GM19240 (cell line): Measurements from ENCODE around the gene MROH7.

Experiments
- DNase-seq: peaks from one replicate; pipeline ENCODE4 v3.0.0; 2011; ENCODE audit warnings: low spot score; ENCODE audit not compliant: insufficient read length

The MROH7 gene

DNA sequence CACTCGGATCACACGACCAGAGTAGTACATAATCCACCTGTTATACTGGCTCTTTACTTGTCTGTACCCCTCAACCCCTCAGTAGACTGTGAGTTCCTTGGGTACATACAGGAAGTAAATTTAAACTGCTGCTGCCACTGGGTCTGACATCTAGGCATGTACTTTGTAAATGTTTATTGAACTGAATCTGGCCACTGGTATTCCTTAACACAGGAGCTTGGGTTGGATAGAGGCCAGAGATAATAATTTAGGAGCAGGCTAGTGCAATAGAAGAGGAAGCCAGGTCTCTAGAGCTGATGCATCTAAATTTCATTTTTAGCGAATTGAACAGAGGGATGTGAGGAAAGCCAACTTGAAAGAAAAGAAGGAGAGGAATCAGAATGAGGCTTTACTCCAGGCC is 86.4 kb downstream of the MROH7 start:
- no peak for DNase-seq

DNA sequence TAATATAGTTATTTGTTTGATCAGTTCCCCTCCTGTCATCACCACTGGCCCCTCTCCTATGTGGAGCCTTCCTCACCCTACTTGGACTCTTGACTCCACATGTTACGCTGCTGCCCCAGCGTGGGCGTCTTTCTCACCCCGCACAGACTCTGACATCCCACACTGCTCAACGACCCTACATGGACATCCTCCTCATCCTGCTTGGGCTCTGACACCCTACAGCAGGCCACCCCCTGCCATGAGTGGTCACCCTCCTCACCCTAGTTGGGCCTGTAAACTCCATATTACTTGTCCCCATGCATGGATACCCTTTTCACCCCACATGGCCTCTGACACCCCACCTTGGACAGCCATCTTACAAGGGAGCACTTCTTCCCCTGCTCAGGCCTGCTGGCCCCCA is 95.1 kb downstream of the MROH7 start:
- no peak for DNase-seq

DNA sequence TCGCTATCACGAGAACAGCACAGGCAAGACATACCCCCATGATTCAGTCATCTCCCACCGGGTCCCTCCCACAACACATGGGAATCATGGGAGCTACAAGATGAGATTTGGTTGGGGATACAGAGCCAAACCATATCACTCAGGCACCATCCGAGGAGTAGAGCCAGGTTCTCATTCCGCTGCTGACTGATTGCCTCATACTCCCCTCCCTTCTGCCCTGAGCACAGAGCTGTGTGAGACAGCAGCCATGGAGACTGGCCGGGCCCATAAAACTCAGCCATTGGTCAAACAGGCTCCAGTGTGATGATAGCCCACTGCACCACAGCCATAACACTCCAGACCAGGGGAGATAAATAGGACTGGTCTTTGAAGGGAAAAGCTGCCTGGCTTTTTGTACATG is 96.7 kb downstream of the MROH7 start:
- no peak for DNase-seq

DNA sequence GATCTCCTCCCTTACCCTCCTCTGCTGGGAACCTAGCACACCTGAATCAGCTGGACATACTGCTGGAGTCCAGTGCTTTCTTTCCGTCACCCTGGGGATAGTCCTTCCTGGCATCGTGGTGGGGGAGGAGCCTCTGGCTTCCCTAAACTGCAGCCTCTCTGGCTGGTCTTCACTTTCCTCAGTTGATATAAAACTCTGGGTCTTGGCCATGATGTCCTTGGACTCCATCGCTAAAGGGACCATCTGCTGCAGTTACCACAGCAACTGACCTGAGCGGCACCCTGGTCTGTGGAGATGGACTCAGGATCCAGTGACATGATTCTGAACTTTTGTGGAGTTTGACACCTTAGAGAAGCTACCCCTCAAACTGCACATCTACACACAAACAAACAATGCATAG is 99.9 kb downstream of the MROH7 start:
- no peak for DNase-seq

DNA sequence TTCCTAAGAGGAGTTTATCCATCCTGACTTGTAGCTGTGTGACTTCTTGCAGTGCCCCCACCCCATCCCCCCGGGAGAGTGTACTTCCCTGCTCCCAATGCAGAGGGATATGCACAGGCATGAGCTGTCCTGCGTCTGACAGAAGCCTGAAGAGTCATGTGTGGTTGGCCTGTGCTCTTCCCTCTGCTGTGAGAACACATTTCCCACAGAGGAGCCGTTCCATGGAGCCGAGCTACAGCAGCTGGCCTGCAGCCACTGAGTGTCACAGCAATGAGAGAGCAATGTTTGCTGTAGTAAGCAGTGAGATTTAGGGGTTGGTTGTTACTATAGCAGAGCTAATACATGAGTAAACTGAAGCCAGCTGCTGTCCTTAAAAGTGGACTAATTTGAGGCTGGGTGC is 100.7 kb downstream of the MROH7 start:
- DNase-seq: no peak

DNA sequence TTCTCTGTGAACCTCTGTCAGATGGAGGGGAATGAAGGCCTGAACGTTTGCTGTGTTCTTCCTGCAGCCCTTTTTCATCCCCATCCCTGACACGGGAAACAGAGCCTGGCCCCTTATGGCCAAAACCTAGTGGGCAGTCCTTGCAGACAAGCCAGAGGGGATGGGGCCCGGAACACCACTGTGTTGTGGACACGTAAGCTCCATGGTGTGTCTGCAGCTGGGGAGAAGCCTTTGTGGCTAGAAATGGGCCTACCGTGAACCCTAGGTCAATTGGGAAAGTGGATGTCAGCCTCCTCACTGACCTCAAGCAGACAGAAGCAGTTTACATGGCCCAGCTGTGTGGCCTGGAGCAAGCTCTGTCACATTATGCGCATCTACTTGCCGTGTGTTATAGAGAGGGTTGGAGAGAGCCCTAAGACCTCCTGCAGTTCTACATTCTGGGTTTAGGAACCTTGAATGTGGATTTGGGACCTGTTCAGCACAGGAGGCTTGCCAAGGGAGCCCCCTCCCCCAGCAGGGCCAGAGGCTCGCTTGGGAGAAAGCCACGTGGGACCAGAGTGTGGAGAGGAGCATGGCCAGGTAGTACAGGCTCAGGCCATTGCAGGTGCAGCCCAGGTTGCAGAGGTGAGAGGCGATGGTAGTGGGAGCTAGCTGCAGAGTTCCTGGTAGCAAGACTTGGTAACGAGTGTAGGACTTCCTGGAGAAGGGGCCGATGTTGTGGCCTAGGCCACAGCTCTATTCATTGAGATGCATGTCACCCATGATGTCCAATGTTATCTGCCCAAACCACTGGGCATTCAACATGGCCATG is 102.0 kb downstream of the MROH7 start:
- DNase-seq: no peak

DNA sequence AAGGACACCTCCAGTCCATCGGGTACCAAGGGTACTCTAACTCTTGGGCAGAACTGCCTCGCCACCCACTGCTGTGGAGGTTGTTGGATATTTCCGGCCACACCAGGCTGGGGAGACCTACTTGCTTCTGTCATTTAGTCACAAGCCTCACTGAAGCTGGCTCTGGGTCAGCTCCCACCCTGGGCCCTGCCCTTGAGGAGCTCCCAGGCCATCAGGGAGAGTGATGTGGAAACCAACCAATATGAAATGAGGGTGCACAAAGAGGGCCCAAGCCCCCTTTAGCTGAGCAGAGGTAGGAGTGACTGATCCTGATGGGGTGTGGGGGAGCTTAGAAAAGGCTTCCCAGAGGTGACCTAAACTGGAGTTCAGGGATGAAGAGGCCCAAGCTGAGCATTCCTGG is 103.1 kb downstream of the MROH7 start:
- DNase-seq: no peak

DNA sequence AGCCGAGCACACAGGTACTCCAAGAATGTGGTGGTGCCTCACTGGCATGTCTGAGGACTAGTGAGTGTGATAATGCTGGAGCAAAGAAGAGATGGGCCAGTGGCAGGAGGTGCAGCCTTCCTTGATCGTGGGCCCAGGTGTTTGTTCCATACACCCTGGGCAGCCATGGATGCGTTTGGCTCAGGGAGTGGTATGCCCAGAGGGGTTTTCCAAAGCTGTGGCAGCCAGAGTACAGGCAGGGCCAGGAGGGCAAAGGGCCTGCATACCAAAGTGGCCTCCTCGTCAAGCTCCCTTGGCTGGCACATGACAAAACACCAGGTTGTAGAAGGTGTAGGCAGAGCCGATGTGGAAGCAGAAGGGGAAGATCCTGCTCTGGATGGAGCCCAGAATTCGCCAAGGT is 103.7 kb downstream of the MROH7 start:
- DNase-seq: no peak

DNA sequence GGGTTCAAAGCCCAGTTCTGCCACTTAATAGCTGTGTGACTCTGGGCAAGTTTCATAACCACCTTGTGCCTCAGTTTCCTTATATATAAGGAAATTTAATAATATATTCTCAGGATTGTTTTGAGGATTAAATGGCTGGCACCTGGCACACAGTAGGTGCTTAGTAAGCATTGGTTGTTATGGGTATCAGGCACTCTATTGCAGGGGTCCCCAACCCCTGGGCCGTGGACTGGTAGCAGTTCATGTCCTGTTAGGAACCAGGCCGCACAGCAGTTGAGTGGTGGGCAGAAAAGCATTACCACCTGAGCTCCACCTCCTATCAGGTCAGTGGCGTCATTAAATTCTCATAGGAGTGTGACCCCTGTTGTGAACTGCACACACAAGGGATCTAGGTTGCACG is 104.3 kb downstream of the MROH7 start:
- no peak for DNase-seq

DNA sequence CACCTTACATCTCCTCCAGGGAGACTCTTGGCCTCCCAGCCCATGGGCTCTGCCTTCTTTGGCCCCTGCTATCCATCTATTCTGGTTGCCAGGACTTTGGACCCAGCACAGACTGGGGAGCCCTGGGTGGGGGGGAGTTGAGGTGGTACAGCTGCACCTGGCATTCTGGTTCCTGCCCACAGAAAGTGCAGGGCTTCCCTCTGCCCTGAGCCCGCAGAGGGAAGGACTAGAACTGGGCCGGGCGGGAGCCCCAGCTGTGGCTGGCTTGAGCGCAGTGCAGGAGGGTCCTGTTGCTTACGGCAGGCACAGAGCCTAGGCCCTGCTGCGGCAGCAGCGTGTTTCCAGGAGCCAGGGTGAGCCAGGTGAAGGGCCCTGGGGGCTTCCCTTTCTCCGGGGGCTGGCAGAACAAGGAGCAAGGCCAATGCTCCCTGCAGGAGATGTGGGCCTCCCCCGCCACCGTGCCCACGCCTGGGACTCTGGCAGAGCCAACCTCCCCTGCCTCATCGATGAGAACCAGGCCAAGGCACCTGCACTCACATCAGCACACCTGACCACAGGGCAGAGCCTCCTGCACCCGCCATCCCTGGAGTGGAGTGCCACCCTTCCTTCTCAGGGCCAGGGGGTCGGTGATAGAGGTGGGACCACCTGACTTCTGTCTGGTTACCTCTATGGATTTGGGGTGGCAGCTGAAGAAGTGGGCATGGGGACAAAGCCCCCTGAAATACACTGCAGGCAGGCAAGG is 106.7 kb downstream of the MROH7 start:
- no peak for DNase-seq

DNA sequence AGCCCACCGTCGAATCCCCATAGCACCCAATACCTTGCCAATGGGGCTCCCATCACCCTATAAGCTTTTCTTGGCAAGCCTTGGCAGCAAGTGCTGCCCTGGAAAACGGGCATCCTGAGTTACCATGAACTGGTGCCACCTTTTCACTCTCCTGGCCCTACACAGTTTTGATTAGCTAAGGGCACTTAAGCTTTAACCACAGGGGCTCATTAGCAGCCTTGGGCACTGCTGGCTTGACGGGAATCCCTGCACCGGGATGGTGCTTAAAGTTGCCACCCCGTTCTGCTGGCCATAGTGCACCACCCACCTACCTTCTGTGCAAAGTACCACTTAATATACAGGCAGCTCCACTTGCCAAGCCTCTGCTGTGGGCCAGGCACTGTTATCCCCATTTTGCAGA is 109.0 kb downstream of the MROH7 start:
- DNase-seq: no peak

DNA sequence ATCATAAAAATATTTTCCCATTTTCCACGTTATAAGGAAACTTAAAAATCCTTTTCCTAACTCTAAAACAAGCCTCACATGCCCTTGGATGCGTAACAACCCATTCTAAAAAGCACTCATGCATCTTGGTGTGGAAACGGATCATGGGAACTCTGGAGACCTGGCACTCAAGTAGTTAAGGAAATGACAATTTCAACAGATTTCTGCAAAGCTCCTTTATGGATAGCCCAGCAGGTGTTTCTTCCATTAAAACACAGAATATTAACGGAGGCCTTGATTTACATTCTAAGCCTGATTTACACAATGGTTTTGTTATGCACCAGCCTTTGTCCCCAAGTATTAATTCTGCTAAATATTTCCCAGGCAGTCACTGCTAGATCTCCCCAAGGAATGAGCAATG is 109.8 kb downstream of the MROH7 start:
- DNase-seq: no peak

DNA sequence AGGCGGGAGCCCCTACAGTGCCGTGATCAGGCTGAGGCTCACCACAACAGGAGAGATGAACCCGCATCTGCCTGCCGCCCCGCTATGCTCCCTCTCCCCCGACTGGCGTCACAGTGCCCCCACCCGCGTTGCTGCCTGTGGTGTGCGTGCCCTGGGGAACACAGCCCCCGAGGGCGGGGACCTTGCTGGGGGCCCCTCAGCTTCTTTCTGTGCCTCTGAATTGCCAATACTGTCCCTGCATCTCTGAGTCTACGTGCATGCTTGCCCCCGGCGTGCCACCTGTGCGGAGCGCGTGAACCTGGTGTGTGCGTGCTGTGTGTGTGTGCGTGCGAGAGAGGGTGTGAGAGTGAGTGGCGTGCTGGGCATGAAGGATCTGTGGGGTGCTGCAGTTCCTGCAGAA is 112.5 kb downstream of the MROH7 start:
- DNase-seq: no peak

DNA sequence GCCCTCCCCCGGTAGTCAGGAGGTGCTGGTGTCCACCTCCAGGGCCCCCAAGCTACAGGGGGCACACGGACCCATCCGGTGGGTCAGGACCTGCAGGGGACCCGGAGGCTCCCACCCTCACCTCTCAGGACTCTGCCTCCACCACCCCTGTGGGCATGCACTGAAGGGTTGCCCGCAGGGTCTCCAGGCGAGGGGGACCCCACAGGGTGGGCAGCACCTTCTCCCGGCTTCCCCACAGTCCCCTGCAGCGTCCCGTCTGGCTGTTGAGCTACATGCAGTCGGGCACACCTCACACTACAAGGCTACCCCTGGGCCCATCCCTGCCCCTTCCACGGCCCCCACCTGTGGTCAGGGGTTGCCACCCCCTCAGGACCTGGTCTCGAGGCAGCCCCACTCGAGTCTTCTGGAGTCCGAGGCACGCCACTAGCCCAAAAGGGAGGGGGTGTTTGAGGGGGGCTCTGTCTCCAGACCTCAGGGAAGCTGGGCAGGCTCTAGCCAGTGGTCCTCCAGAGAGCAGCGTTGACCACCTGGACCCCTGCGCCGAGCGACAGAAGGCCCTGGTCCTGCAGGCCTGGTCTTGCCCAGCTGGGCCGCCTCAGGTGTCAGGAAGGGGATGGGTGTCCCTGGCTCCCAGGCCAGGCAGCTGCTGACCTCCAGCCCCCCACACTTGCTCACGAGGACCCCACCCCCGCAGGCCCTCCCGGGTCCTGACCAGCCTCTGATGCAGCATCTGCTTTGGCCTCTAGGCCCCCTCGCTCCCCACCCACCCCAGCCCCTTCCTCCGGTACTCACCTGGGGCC is 113.1 kb downstream of the MROH7 start:
- no peak for DNase-seq

DNA sequence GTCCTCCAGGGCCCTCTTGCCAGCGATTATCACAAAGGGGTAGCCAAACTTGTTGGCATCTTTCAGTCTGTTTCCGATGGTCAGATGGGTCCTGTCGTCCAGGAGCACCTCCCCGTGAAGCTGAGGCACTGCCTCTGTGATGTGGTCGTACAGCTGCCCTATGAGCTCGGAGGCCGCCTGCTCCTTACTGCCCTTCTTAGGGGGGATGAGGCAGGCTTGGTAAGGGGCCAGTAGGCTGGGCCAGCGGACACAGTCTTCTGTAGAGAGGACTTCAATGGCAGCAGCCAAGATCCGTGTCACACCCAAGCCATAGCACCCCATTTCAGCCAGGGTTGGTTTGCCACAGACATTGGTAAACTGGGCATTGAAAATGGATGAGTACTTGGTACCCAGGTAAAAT is 116.2 kb downstream of the MROH7 start:
- no peak for DNase-seq

DNA sequence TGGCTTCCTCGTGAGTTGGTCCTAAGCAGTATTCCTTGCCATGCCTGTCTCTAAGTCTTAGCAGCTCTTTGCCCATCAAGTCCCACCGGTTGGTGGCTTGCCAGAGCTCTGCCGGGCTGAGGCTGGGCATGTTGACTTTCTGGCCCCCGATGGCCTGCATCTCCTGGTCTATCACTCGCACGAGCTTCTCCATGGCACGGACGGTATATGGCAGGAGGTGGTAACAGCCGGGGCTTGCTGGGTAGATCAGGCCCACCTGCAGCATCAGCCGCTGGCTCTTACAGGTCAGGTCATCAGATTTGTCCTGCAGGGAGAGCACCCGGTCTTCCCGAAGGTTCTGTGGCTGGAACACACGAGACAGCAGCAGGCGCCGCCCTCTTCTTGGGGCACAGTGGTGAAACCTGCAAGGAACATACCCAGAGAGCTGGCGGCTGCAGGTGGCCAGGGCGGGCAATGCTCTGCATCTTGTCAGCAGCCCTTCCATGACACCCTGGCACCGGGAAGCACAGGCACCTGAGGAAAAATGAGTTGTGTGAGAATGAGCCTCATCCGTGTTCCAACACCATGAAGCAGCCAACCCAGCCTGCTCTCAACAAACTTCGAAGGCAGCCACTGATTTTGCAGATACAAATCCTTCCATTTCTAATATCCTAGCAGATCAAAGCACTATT is 117.2 kb downstream of the MROH7 start:
- DNase-seq: no peak
